Esophagus squamous epithelium (tissue), 5 donors: ENCODE results near the gene KLHDC8A. TPM values are rescaled to one million over a fixed set of nuclear protein-coding genes. Genes with fewer than 3 reads are reported as not detected.

ENCODE experiments used
- DNase-seq: peaks from one replicate; lab custom pipeline; 2025; lab: John Stamatoyannopoulos, UW
- H3K27ac ChIP-seq, 4 donors: fragments of 200-600 bp; sonication (generic); one replicate each; pipeline ENCODE4 v1.5.1; 2016 to 2019; ENCODE audit warnings: mild to moderate bottlenecking in 1 of 4
- H3K27me3 ChIP-seq, 4 donors: fragments of 200-600 bp; sonication (generic); 1 replicate in 3 of 4; 2 replicates in 1 of 4; pipeline versions ENCODE4 v1.5.1 to v1.6.0; 2017 to 2021; ENCODE audit warnings: antibody characterized with exemption in 1 of 4
- H3K36me3 ChIP-seq, 3 donors: fragments of 200-600 bp; sonication (generic); one replicate each; pipeline ENCODE4 v1.5.1; 2016 to 2019
- H3K4me1 ChIP-seq, 3 donors: fragments of 200-600 bp; sonication (generic); one replicate each; pipeline ENCODE4 v1.5.1; 2017 to 2019
- H3K4me3 ChIP-seq, 4 donors: fragments of 200-600 bp; sonication (generic); 1 replicate in 3 of 4; 2 replicates in 1 of 4; pipeline ENCODE4 v1.5.1; 2016 to 2019; ENCODE audit warnings: mild to moderate bottlenecking in 2 of 4, moderate library complexity in 1 of 4
- H3K9me3 ChIP-seq, 3 donors: fragments of 200-600 bp; sonication (generic); one replicate each; pipeline ENCODE4 v1.5.1; 2016 to 2019
- POLR2A ChIP-seq, 4 donors: fragments of 450-650 bp; IDR thresholded peaks; one replicate each; pipeline ENCODE4 v1.6.1; 2017; ENCODE audit warnings: antibody characterized with exemption in 4 of 4, mild to moderate bottlenecking in 4 of 4, moderate library complexity in 3 of 4
- WGBS, 2 donors: methylation state at CpG; one replicate each; pipeline ENCODE4 v1.1.5; 2018; 5-methylcytosine and 5-hydroxymethylcytosine counted together
- intact Hi-C: fragments of 100-400 bp; cut with DNase I; formaldehyde crosslinking; loops from one replicate; pipeline ENCODE4 v1.15.0; 2022
- total RNA-seq, 4 donors: library from RNA; depleted of rRNA; stranded (reverse); fragments of >200 nt; gene quantifications; one replicate each; pipeline ENCODE4 v1.1.0, GENCODE V29; 2016
- TF ChIP-seq, protein P1 (sequence below), 6 experiments: fragments of 450-650 bp in 4 of 6; fragments of 200-600 bp in 2 of 6; sonication (generic) in 2 of 6; IDR thresholded peaks; one replicate each; pipeline ENCODE4 v1.5.1; 2016 to 2019; ENCODE audit warnings: antibody characterized with exemption in 6 of 6, mild to moderate bottlenecking in 4 of 6, moderate library complexity in 4 of 6
- donor health status: DM: yes; HTN: yes; CAD: no.

The KLHDC8A gene
- total RNA-seq, 4 donors from 2014 or later: 0.97 to 4.4 (median 2.1) TPM

DNA sequence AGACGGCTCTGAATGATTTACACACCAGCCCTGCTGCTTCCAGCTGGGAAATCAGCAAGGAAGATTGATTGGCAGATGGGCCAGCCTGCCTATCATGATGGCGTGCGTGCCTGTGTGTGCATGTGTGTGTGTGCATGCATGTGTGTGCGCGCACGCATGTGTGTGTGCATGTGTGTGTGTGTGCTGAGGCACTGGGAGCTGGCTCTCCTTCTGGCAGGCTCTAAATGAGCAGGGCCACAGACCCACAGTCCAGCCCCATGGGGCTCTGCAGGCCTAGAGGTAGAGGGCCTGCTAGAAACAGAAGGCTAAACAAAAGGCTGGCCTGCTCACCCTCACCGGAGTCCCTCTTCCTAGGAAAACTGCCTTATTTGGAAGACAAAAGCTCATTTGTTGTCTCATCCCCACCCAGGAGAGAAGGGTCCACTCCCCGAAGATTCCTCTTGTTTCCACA, 6.0 kb downstream of the KLHDC8A start:
- DNase-seq: no peak
- Histone ChIP-seq H3K9me3 (no peaks in the 10 kb centered on the region), H3K36me3 (no peaks in the 10 kb centered on the region), H3K27ac (no peak overlapping the region), H3K27me3 (peaks cover 0 to 41% (median 1%) of the 10 kb centered on the region in 4 donors), H3K4me3 (no peak overlapping the region), H3K4me1 (peaks cover 0 to 61% (median 0%) of the 10 kb centered on the region in 3 donors)
- TF ChIP-seq, protein P1, sequence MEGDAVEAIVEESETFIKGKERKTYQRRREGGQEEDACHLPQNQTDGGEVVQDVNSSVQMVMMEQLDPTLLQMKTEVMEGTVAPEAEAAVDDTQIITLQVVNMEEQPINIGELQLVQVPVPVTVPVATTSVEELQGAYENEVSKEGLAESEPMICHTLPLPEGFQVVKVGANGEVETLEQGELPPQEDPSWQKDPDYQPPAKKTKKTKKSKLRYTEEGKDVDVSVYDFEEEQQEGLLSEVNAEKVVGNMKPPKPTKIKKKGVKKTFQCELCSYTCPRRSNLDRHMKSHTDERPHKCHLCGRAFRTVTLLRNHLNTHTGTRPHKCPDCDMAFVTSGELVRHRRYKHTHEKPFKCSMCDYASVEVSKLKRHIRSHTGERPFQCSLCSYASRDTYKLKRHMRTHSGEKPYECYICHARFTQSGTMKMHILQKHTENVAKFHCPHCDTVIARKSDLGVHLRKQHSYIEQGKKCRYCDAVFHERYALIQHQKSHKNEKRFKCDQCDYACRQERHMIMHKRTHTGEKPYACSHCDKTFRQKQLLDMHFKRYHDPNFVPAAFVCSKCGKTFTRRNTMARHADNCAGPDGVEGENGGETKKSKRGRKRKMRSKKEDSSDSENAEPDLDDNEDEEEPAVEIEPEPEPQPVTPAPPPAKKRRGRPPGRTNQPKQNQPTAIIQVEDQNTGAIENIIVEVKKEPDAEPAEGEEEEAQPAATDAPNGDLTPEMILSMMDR (IDR thresholded peaks at IDR 0.05): no peak
- no peak for TF ChIP-seq POLR2A (IDR thresholded peaks at IDR 0.05)
- intact Hi-C loops: loop anchor here (10.0 kb wide), 1 partner anchor 134 kb away; no protein-coding TSS in a partner anchor
- WGBS, 2 donors: 74 to 75% methylated on average over 4 to 8 of the region's 8 CpGs

GRCh38 chr1:205350124-205350523, 6.6 kb downstream of the KLHDC8A start:
- peaks cover 0 to 47% (median 2%) of the 10 kb centered on the region in 4 donors for H3K27me3 ChIP-seq
- H3K9me3 ChIP-seq: no peaks in the 10 kb centered on the region
- H3K4me3 ChIP-seq: no peak overlapping the region
- intact Hi-C loops: loop anchor here (10.0 kb wide), 1 partner anchor 135 kb away; no protein-coding TSS in a partner anchor
- H3K4me1 ChIP-seq: peaks cover 0 to 56% (median 0%) of the 10 kb centered on the region in 3 donors
- H3K36me3 ChIP-seq: no peaks in the 10 kb centered on the region
- no peak for TF ChIP-seq POLR2A (IDR thresholded peaks at IDR 0.05)
- TF ChIP-seq, protein P1 (IDR thresholded peaks at IDR 0.05): no peak
- DNase-seq: no peak
- H3K27ac ChIP-seq: peak overlapping the region in 2 of 4 donors; percentile 19 to 62
- 84 to 100% methylated on average over 1 to 2 of the region's 4 CpGs for WGBS, 2 donors

DNA sequence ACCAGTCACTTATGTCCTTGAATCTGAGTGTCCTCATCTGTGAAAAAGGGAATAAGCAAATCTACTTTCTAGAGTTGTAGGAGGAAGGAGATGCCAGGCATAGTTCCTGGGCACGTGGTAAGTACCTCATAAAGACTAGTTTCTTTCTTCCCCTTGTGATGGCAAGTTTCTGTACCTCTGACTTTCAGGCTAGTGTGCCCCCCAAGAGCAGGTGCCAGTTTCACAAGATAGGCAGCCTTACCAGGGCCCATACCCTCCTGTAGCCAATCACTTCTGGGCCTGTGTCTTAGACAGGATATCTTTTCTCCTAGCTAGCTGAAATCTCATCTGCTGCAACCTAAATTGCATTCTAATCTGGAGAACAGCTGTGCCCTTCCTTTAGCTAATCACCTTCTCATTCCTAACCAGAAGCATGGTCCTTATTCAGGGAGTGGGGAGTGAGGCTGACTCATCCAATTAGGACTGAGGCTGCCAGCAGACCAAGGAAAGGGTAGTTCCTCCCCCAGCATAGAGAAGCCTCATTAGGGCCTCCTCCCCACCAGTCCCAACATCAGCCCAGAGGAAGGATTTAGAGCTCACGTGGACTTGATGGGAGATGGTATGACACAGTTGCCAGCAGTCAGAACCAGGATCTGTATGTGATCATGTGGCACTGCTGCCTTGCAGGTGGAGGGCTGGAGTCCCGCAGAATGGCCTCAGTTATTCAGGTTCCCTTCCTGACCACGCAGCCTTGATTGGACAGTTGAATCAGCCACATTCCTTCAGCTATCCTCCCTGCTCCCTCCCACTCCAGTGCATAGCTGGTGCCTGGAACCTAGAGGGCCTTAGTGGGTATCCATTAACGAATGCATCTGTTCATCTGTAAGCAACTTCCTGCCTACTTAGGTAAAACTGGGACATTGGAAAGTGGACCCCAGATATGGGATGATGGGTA, 7.9 kb downstream of the KLHDC8A start:
- Histone ChIP-seq H3K4me3 (no peak overlapping the region), H3K36me3 (no peaks in the 10 kb centered on the region), H3K27ac (peak overlapping the region in 2 of 4 donors; percentile 28 to 62), H3K4me1 (peaks cover 5 to 51% (median 6%) of the 10 kb centered on the region in 3 donors), H3K9me3 (no peaks in the 10 kb centered on the region), H3K27me3 (peaks cover 11 to 60% (median 12%) of the 10 kb centered on the region in 4 donors)
- intact Hi-C loops: no loop called here
- 52 to 59% methylated on average over 2 to 4 of the region's 5 CpGs for WGBS, 2 donors
- no peak for TF ChIP-seq POLR2A (IDR thresholded peaks at IDR 0.05)
- TF ChIP-seq, protein P1 (IDR thresholded peaks at IDR 0.05): no peak
- DNase-seq: no peak

- WGBS, 2 donors: 73 to 80% methylated on average over 10 of the region's 10 CpGs
- no peak for DNase-seq
- TF ChIP-seq, protein P1 (IDR thresholded peaks at IDR 0.05): no peak
- intact Hi-C loops: no loop called here
- Histone ChIP-seq H3K27ac (no peak overlapping the region), H3K9me3 (no peaks in the 10 kb centered on the region), H3K27me3 (peaks cover 17 to 78% (median 20%) of the 10 kb centered on the region in 4 donors), H3K4me3 (no peak overlapping the region), H3K4me1 (peaks cover 11 to 47% (median 13%) of the 10 kb centered on the region in 3 donors), H3K36me3 (no peaks in the 10 kb centered on the region)
These were observed 9.7 kb downstream of the KLHDC8A start for GRCh38 chr1:205346956-205347574.
